ENCODE measurements around the gene TRIM14. TPM values are rescaled to one million over a fixed set of nuclear protein-coding genes. Genes with fewer than 3 reads are reported as not detected.

Gene TRIM14
- total and polyA plus RNA-seq, 10 of the 15 experiments (the other 5 are each of a cell fraction or from before 2014, with no cell fraction given) = 8.6 to 53.3 (median 35.7) TPM

DNA sequence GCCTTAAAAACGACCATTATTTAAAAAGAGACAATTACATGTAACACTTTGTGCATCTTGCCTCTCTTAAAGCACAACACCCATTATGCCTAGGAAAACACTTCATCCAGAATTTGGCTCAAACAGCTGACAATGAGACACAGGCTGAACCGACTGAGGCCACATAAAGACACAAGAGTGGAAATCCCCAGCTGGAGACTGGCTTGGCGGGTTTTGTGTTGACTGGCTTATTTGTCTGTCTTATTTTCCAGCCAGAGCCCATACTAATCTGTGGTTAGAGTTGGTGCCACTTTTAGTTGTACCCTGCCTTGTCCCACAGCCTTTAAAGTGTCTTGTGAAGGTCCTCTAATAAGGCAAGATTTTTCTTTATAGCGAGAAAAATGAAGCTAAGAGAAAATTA lies 21.2 kb downstream of the TRIM14 start (continued):
- TF ChIP-seq FOXM1 (IDR thresholded peaks at IDR 0.05; ENCODE audit: low read depth, low read length) = 0 out of 2 replicates have a peak, but pooled peaks have one; percentile 28
- TF ChIP-seq, protein P1, sequence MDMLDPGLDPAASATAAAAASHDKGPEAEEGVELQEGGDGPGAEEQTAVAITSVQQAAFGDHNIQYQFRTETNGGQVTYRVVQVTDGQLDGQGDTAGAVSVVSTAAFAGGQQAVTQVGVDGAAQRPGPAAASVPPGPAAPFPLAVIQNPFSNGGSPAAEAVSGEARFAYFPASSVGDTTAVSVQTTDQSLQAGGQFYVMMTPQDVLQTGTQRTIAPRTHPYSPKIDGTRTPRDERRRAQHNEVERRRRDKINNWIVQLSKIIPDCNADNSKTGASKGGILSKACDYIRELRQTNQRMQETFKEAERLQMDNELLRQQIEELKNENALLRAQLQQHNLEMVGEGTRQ (IDR thresholded peaks at IDR 0.05; ENCODE audit: borderline replicate concordance, low read depth, low read length) = no peak
- TF ChIP-seq BCL11A (IDR thresholded peaks at IDR 0.05; ENCODE audit: low read depth, low read length) = no peak
- TF ChIP-seq, protein P2, sequence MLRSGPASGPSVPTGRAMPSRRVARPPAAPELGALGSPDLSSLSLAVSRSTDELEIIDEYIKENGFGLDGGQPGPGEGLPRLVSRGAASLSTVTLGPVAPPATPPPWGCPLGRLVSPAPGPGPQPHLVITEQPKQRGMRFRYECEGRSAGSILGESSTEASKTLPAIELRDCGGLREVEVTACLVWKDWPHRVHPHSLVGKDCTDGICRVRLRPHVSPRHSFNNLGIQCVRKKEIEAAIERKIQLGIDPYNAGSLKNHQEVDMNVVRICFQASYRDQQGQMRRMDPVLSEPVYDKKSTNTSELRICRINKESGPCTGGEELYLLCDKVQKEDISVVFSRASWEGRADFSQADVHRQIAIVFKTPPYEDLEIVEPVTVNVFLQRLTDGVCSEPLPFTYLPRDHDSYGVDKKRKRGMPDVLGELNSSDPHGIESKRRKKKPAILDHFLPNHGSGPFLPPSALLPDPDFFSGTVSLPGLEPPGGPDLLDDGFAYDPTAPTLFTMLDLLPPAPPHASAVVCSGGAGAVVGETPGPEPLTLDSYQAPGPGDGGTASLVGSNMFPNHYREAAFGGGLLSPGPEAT (IDR thresholded peaks at IDR 0.05; ENCODE audit: low read depth) = peak; percentile 92
- TF ChIP-seq, protein P3, sequence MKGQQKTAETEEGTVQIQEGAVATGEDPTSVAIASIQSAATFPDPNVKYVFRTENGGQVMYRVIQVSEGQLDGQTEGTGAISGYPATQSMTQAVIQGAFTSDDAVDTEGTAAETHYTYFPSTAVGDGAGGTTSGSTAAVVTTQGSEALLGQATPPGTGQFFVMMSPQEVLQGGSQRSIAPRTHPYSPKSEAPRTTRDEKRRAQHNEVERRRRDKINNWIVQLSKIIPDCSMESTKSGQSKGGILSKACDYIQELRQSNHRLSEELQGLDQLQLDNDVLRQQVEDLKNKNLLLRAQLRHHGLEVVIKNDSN (IDR thresholded peaks at IDR 0.05; ENCODE audit: borderline replicate concordance, extremely low read length, insufficient read depth, low read depth, low read length) = no peak
- TF ChIP-seq CBX5 (IDR thresholded peaks at IDR 0.05; ENCODE audit: low read depth) = 0 out of 2 replicates have a peak, but pooled peaks have one; percentile 40
- TF ChIP-seq EED (IDR thresholded peaks at IDR 0.05; ENCODE audit: low read depth) = 0 out of 2 replicates have a peak, but pooled peaks have one; percentile 60
- no peak; the same call in 1 of the 2 replicates for TF ChIP-seq MTA3 (IDR thresholded peaks at IDR 0.05; ENCODE audit: borderline replicate concordance, low read length)
- TF ChIP-seq, protein P4, sequence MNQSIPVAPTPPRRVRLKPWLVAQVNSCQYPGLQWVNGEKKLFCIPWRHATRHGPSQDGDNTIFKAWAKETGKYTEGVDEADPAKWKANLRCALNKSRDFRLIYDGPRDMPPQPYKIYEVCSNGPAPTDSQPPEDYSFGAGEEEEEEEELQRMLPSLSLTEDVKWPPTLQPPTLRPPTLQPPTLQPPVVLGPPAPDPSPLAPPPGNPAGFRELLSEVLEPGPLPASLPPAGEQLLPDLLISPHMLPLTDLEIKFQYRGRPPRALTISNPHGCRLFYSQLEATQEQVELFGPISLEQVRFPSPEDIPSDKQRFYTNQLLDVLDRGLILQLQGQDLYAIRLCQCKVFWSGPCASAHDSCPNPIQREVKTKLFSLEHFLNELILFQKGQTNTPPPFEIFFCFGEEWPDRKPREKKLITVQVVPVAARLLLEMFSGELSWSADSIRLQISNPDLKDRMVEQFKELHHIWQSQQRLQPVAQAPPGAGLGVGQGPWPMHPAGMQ (IDR thresholded peaks at IDR 0.05; ENCODE audit: borderline replicate concordance) = no peak
- TF ChIP-seq SRF (IDR thresholded peaks at IDR 0.05; ENCODE audit: low read depth in 2 of 2, low read length in 2 of 2) = no peak
- no peak for TF ChIP-seq POLR2A (IDR thresholded peaks at IDR 0.05; ENCODE audit: low read depth, low read length)
- TF ChIP-seq MEF2A (IDR thresholded peaks at IDR 0.05; ENCODE audit: insufficient read depth, low read depth, low read length) = no peak
- TF ChIP-seq, protein P5, sequence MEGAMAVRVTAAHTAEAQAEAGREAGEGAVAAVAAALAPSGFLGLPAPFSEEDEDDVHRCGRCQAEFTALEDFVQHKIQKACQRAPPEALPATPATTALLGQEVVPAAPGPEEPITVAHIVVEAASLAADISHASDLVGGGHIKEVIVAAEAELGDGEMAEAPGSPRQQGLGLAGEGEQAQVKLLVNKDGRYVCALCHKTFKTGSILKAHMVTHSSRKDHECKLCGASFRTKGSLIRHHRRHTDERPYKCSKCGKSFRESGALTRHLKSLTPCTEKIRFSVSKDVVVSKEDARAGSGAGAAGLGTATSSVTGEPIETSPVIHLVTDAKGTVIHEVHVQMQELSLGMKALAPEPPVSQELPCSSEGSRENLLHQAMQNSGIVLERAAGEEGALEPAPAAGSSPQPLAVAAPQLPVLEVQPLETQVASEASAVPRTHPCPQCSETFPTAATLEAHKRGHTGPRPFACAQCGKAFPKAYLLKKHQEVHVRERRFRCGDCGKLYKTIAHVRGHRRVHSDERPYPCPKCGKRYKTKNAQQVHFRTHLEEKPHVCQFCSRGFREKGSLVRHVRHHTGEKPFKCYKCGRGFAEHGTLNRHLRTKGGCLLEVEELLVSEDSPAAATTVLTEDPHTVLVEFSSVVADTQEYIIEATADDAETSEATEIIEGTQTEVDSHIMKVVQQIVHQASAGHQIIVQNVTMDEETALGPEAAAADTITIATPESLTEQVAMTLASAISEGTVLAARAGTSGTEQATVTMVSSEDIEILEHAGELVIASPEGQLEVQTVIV (IDR thresholded peaks at IDR 0.05; ENCODE audit: borderline replicate concordance, partially characterized antibody) = no peak
- TF ChIP-seq SREBF2 (IDR thresholded peaks at IDR 0.05; ENCODE audit: low read length) = no peak
- TF ChIP-seq YY1 (IDR thresholded peaks at IDR 0.05; ENCODE audit: low read depth, low read length) = no peak
- TF ChIP-seq RELA (IDR thresholded peaks at IDR 0.05; ENCODE audit: borderline replicate concordance, partially characterized antibody) = peak; percentile 29
- no peak for TF ChIP-seq SMAD5 (IDR thresholded peaks at IDR 0.05; ENCODE audit: low read depth)
- peak; percentile 60 to 69; a peak in 3 of 4 replicates for TF ChIP-seq IKZF2 (IDR thresholded peaks at IDR 0.05)
- TF ChIP-seq ZBTB40 (IDR thresholded peaks at IDR 0.05; ENCODE audit: borderline replicate concordance) = no peak
